Transverse colon (tissue), 4 donors: Measurements from ENCODE around the gene SGPP1. TPM values are rescaled to one million over a fixed set of nuclear protein-coding genes. Genes with fewer than 3 reads are reported as not detected.

ENCODE experiments used
- DNase-seq: peaks from one replicate; pipeline ENCODE4 v3.0.0-alpha.2; 2019
- H3K27ac ChIP-seq, 4 donors: fragments of 200-600 bp; sonication (generic); 2 replicates each; pipeline ENCODE4 v1.5.1; 2016 to 2018; ENCODE audit warnings: inconsistent platforms in 4 of 4
- H3K27me3 ChIP-seq: fragments of 200-600 bp; sonication (generic); 2 replicates; pipeline ENCODE4 v1.5.1; 2017; ENCODE audit warnings: inconsistent platforms
- H3K36me3 ChIP-seq, 4 donors: fragments of 200-600 bp; sonication (generic); 2 replicates each; pipeline ENCODE4 v1.5.1; 2017 to 2019; ENCODE audit warnings: inconsistent platforms in 4 of 4
- H3K4me1 ChIP-seq, 4 donors: fragments of 200-600 bp; sonication (generic); 2 replicates each; pipeline ENCODE4 v1.5.1; 2017 to 2020; ENCODE audit warnings: inconsistent platforms in 4 of 4
- H3K4me3 ChIP-seq, 4 donors: fragments of 200-600 bp; sonication (generic); 1 replicate in 1 of 4; 2 replicates in 3 of 4; pipeline versions ENCODE4 v1.5.1 to v1.6.1; 2017 to 2019; ENCODE audit warnings: inconsistent platforms in 4 of 4
- H3K9me3 ChIP-seq, 2 donors: fragments of 200-600 bp; sonication (generic); 2 replicates each; pipeline ENCODE4 v1.5.1; 2017 to 2019; ENCODE audit warnings: inconsistent platforms in 2 of 2
- CTCF ChIP-seq, 5 experiments: fragments of 200-600 bp in 3 of 5; fragments of 450-650 bp in 2 of 5; sonication (generic) in 3 of 5; IDR thresholded peaks; 1 replicate in 2 of 5; 2 replicates in 3 of 5; pipeline ENCODE4 v1.5.1; 2016 to 2017; ENCODE audit warnings: antibody characterized with exemption in 5 of 5, inconsistent platforms in 3 of 5, mild to moderate bottlenecking in 2 of 5, moderate library complexity in 1 of 5
- EP300 ChIP-seq: sonication (generic); formaldehyde crosslinking; IDR thresholded peaks from one replicate; pipeline ENCODE4 v1.6.1; 2017; ENCODE audit warnings: antibody characterized with exemption, low read depth
- POLR2A ChIP-seq: fragments of 450-650 bp; IDR thresholded peaks from one replicate; pipeline ENCODE4 v1.6.1; 2016; ENCODE audit warnings: antibody characterized with exemption, mild to moderate bottlenecking, moderate library complexity
- POLR2AphosphoS5 ChIP-seq, 3 donors: sonication (generic); formaldehyde crosslinking; IDR thresholded peaks; one replicate each; pipeline ENCODE4 v1.6.1; 2016; ENCODE audit warnings: antibody characterized with exemption in 3 of 3
- WGBS, 2 donors: methylation state at CpG; one replicate each; pipeline ENCODE4 v1.1.5; 2018; ENCODE audit warnings: low coverage in 1 of 2; 5-methylcytosine and 5-hydroxymethylcytosine counted together
- in situ Hi-C, 4 donors: fragments of 200-750 bp; cut with MboI; loops; one replicate each; pipeline versions ENCODE4 v1.15.0 to v1.15.1; 2017; ENCODE audit warnings: low sequenced_read_pairs in 3 of 4, low pct_ligation_motif_present in 1 of 4, low pct_unique_long_range_greater_than_20kb in 1 of 4
- intact Hi-C: fragments of 100-400 bp; cut with DNase I; formaldehyde crosslinking; loops from one replicate; pipeline ENCODE4 v1.15.1; 2023; ENCODE audit warnings: low total_unique reads
- total RNA-seq, 4 donors: library from RNA; depleted of rRNA; stranded (reverse); fragments of >200 nt; gene quantifications; one replicate each; pipeline ENCODE4 v1.1.0, GENCODE V29; 2016

Gene SGPP1
- total RNA-seq, 4 donors from 2014 or later: 7.6 to 23.9 (median 20.1) TPM

DNA sequence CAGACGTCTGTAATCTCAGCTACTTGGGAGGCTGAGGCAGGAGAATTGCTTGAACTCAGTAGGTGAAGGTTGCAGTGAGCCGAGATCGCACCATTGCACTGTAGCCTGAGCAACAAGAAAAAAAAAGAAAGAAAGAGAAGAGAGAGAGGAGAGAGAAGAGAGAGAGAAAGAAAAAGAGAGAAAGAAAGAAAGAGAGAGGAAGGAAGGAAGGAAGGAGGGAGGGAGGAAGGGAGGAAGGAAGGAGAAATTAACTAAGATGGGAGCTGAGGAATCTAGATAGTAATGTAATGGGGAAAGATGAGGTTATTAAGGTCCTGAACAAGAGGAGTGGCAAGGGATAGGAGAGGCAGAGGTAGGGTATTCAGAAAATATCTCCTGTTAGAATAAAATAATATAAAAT lies 17.4 kb upstream of the SGPP1 start:
- 89 to 93% methylated on average over 3 of the region's 3 CpGs for WGBS, 2 donors
- TF ChIP-seq EP300 (no peak), CTCF (IDR thresholded peaks at IDR 0.05) (no peak), POLR2A (no peak), POLR2AphosphoS5 (IDR thresholded peaks at IDR 0.05) (no peak)
- intact Hi-C loops (no loop called here), in situ Hi-C loops (no loop called here)
- no peak for DNase-seq
- Histone ChIP-seq H3K9me3 (no peaks in the 10 kb centered on the region), H3K27me3 (no peaks in the 10 kb centered on the region), H3K36me3 (no peaks in the 10 kb centered on the region), H3K4me1 (peaks cover 0 to 11% (median 4%) of the 10 kb centered on the region in 4 donors), H3K4me3 (no peak overlapping the region), H3K27ac (no peak overlapping the region)

DNA sequence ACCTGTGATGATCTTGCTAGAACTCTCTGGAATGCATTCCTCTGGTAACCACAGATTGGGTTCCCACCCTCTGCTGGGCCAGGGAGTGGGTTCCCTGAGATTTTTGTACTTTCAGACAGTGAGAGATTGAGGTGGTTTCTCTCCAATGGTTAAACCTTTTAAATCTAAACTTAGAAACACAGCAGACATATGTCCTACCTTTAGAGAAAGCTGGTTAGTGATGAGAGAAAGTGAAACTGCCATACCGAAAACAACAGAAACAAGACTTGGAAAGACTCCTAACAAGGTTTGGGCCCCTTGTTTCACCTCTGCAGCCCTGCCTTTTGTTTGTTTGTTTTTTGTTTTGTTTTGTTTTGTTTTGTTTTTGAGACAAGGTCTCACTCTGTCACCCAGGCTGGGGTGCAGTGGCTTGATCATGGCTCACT lies 9.7 kb upstream of the SGPP1 start:
- no peaks in the 10 kb centered on the region for H3K9me3 ChIP-seq
- H3K4me1 ChIP-seq: no peaks in the 10 kb centered on the region
- H3K27ac ChIP-seq: no peak overlapping the region
- no peak for DNase-seq
- no peak overlapping the region for H3K4me3 ChIP-seq
- no peak for TF ChIP-seq CTCF (IDR thresholded peaks at IDR 0.05)
- H3K36me3 ChIP-seq: no peaks in the 10 kb centered on the region
- intact Hi-C loops: no loop called here
- H3K27me3 ChIP-seq: no peaks in the 10 kb centered on the region
- 78 to 88% methylated on average over 1 of the region's 1 CpG for WGBS, 2 donors
- in situ Hi-C loops: no loop called here

- H3K27me3 ChIP-seq: no peaks in the 10 kb centered on the region
- no peaks in the 10 kb centered on the region for H3K4me1 ChIP-seq
- no peaks in the 10 kb centered on the region for H3K9me3 ChIP-seq
- 69 to 90% methylated on average over 3 to 5 of the region's 5 CpGs for WGBS, 2 donors
- intact Hi-C loops (no loop called here), in situ Hi-C loops (no loop called here)
- TF ChIP-seq CTCF (IDR thresholded peaks at IDR 0.05): no peak
- TF ChIP-seq EP300: no peak
- TF ChIP-seq POLR2A: no peak
- TF ChIP-seq POLR2AphosphoS5 (IDR thresholded peaks at IDR 0.05): no peak
- H3K36me3 ChIP-seq: no peaks in the 10 kb centered on the region
- no peak for DNase-seq
- H3K4me3 ChIP-seq: no peak overlapping the region
- H3K27ac ChIP-seq: no peak overlapping the region
Measured at GRCh38 chr14:63735720-63736119, 7.9 kb upstream of the SGPP1 start.

- in situ Hi-C loops (no loop called here), intact Hi-C loops (no loop called here)
- 77 to 79% methylated on average over 2 to 3 of the region's 3 CpGs for WGBS, 2 donors
- H3K27me3 ChIP-seq: no peaks in the 10 kb centered on the region
- TF ChIP-seq POLR2AphosphoS5 (IDR thresholded peaks at IDR 0.05): no peak
- TF ChIP-seq POLR2A: no peak
- no peak for TF ChIP-seq EP300
- no peak for TF ChIP-seq CTCF (IDR thresholded peaks at IDR 0.05)
- peaks cover 4 to 17% (median 12%) of the 10 kb centered on the region in 4 donors for H3K4me1 ChIP-seq
- H3K36me3 ChIP-seq: no peaks in the 10 kb centered on the region
- no peak for DNase-seq
- no peak overlapping the region for H3K4me3 ChIP-seq
- no peaks in the 10 kb centered on the region for H3K9me3 ChIP-seq
- no peak overlapping the region for H3K27ac ChIP-seq
Measured at GRCh38 chr14:63730659-63731058, 2.8 kb upstream of the SGPP1 start.
